NOMO-1 treated with DMSO at 0.1 percent for 48 hours (cell line): ENCODE measurements around the gene SRXN1.

ENCODE experiments used
- DNase-seq: peaks from one replicate; lab custom pipeline; 2025; ENCODE audit not compliant: unreplicated experiment; lab: John Stamatoyannopoulos, UW

SRXN1 gene

DNA sequence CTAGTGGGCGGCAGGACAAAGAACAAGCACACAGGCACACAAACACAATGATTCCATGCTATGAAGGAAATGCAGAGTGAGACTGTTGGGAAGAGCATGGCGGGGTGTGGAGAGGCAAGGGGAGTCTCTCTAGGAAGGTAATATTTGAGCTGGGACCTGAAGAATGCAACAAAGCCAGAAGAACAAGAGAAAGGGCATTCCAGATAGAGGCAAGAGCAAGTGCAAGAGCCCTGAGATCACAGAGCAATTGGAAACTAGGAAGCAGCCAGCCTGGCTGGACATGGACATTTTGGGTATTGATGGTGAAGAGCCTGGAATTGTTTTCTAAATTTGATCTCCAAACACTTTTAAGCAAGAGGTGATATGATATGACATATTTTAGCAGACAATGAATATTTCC is 15.4 kb downstream of the SRXN1 start:
- DNase-seq = no peak

DNA sequence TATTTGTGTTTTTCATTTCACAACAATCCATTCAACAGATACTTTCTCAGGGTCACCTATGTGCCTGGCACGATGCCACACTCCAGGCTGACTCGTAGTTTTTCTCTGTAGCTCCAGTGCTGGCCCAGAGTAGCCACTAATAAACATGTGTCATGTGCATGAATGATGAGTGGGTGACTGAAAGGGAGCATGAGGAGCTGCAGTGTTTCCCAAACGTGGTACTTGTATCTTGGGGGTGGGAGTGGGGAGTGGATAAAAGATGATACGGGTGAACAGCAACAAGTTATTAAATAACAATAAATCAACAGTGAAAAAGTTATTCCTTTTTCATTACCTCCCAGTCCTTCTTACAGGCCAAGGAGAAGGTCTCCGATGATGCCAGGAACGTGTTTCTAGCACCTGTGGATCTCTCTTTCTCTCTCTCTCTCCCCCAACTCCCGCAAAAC is 17.1 kb downstream of the SRXN1 start:
- DNase-seq = no peak

DNA sequence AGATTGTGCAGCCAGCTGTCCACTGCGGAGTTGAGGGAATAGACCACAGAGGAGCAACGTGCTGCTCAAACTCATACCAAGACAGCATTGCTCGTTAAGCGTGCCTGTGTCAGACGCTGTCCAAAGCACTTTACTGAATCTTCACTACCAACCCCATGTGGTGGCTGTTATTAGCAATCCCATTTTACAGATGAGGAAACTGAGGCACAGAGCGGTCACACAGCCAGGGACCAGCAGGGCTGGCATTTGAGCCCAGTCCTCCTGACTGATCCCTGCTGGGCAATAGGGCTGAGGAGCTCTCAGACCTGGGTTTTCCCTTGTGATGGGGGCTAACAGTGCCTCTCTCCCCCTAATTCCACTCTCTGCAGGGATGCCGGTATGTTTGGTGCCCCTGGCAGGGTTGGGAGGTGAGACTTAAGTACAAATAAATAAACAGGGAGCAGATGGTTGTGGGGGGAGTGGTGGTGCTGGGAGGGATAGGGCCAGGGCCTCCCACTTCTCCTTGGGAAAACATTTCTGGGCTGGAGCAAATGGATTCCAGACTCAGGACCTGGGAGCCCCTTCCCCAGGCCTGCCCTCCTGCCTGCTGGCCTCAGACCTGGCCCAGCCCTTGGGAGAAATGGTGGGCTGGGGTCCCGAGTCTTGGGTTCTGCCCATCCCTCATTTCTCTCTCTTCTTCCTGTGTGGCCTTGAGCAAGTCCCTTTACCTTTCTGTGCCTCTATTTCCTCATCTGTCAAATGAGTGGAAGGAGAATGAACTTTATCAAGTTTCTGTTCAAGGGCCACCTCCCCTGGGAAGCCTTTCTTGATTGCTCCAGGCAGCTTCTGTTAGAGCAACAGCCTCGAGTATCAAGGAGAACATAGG is 17.7 kb downstream of the SRXN1 start:
- DNase-seq = no peak

- no peak for DNase-seq
These were observed 18.7 kb downstream of the SRXN1 start for GRCh38 chr20:634148-634925.

- DNase-seq = no peak
These were observed 21.9 kb downstream of the SRXN1 start for GRCh38 chr20:631101-631500.

- DNase-seq = no peak
These were observed 26.4 kb downstream of the SRXN1 start for GRCh38 chr20:626579-626978.

- DNase-seq = peak; percentile 78
These were observed 27.6 kb downstream of the SRXN1 start for GRCh38 chr20:625360-625932.

GRCh38 chr20:623704-624103 is 29.3 kb downstream of the SRXN1 start:
- DNase-seq = no peak

DNA sequence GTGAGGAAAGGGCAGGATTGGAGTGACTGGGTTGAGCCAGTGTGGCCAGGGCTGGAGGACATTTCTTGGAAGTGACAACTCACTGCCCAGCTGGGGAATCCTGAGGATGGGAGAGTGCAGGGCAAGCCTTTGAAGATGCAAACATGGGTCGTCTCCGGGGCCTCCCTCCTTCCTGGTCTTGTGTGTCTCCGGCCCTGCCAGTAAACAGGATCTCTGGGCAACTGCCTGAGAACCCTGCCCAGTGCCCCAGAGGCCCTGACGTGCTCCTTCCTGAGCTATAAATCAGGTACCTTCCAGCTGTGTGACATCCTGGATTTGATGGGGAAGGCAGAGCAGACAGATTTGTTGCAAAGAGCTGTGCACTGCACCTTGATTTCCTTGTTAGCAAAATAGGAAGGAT is 30.0 kb downstream of the SRXN1 start:
- no peak for DNase-seq

DNA sequence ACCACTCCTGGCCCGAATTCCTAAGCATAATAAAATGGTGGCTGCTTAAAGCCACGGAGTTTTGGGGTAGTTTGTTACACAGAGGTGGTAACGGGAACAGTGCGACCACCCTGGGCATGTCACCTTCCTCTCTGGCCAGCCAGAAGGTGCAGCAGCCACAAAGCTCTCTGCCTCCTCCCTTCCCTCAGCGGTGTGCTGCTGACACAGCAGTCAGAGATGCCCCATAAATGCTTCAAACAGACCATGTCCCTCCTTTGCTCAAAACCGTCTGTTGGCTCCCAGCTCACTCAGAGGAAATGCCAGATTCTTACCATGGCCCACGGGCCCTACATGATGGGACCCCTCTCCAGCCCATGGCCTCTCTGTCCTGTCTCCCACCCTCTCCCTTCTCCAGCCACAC is 30.8 kb downstream of the SRXN1 start:
- DNase-seq = no peak

DNA sequence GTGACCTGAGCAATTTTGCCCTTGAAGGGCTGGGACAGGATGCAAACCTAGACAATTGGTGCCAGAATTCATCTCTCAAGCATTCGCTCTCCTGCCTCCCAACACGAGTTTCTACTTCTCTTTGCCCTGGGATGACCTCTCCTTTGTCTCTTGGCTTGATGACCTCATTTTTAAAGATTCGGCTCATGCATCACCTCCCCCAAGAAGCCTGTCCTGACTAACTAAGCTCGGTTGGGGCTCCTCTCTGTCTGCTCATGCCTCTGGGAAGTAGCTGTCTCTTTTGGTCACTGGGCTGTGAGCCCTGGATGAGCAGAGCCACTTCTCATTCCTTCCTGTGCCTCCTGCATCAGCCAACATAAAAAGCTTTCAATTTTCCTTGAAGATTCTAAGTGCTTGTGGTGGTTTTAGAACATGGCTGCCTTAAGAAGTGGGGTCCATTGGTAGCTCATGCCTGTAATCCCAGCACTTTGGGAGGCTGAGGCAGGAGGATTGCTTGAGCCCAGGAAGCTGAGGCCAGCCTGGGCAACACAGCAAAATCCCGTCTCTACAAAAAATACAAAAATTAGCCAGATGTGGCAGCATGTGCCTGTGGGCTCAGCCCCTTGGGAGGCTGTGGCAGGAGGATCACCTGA is 31.8 kb downstream of the SRXN1 start:
- no peak for DNase-seq

DNA sequence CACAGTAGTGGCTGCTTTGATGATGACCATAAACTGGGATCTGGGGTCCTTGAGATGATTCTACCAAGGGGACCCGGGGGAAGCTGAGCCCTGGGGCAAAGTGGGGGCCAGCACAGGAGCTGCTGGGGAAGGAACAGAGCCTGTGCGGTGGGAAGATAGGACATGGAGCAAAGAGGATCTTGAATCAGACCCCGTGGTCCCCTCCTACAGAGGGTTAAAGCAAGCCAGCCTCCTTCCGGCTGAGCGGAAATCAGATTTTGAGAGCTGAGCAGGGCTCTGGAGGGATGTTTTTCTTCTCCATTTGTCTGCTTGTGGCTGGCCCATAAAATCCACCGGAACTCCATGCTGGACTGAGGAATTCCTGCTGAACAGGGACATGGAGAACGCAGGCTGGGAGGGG is 32.8 kb downstream of the SRXN1 start:
- DNase-seq = no peak

DNA sequence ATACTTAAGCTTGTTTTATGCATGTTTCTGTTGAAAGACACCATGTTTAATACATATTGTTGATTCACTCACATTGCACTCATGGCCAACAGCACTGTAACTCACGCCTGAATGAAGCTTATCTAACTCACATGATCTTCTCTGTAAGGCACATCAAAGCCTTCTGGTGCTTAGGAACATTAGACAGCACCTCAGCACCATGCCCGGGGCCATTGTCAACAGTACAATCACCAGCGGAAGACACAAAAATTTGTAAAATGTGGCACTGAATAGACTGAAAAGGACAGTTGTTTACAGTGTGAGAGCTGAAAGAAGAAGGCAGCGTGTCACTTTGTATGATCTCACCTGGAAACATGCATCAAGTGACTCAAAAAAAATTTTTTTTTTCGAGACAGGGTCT is 34.0 kb downstream of the SRXN1 start:
- DNase-seq = no peak

- no peak for DNase-seq
These were observed 34.9 kb downstream of the SRXN1 start for GRCh38 chr20:617934-618690.

GRCh38 chr20:615514-615913 is 37.5 kb downstream of the SRXN1 start:
- peak; percentile 89 for DNase-seq

GRCh38 chr20:611843-612185 is 41.2 kb downstream of the SRXN1 start:
- DNase-seq = no peak

DNA sequence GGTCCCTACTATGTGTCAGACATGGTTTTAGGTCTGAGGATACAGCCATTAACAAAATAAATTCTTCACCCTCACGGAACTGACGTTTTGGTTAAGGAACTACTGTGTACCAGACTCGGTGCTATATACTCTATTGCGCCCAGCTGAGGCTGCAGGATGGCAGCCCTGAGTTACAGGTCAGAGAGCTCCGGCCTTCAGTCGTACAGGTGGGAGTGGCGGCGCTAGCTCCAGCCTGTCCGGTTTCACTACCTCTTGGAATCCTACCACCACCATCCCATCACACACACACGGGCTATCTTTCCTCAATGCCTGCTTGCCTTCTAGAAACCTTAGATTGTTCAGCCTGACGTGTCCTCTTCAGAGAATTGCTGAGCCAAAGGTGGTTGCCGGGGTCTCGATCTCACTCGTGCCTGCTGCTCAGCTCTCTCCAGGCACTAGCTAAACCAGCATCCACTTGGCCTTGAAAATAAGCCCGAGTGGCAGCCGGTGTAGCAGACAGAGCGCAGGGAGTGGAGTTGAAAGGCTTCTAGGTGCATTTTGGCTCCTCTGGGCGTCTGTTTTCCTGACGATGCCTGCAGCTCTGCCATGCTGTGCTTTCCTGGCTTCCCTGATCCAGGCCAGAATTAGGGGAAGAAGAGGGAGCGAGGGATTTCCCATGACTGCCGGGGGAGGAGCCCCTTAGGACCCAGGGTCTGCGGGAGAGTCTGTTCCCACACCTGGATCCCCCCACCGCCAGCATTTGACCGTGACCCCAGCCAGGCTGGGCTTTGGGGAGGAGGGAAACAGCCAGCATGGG is 41.8 kb downstream of the SRXN1 start:
- DNase-seq = no peak

DNA sequence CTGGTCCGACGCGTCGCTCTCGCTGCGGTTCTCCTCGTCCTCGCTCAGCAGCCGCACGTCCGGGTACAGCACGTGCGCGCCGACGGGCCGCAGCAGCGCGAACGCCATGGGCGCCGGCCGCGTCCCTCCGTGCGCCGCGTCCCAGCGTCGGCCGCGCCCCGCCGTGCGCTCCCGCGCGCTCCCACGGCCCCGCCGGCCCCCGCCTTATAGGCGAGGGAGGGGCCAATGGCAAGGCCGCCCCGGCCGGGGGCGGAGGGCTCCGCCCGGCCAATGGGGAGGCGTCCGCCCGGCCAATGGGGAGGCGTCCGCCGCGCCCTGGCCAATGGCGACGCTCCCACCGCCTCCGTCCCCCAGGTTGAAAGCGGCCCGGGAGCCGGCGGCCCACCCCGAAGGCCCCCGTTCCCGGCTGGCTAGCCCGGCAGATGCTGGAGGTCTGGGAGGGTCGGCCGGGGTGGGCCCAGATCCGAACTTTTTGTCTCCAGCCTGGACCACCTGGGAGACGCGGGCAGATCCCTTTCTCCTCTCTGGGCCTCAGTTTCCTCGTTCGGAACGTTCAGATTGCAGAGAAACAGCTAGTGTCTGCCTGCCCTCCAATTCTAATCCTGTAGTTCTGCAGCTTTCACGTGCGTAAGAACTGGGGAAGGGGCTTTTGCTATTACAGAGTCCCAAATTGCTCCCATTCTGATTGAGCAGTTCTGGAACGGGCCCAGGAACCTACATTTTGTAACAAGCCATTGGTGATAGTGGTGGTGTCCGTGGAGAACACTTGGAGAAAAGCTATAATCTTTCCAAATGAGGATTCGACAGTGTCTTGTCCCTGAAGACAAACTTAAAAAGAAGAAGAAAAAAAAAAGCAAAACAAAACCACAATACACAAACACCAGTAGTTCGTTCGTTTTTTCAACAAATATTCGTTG is 42.6 kb downstream of the SRXN1 start, which contains the start of gene TCF15:
Gene TCF15 (minus strand): TSS at position 180 of the 917 bp plus-strand sequence. CDS start 72 bp downstream, at position 108.
- peak; percentile 32 for DNase-seq
